ENCODE measurements around the gene BRWD1.

The BRWD1 gene

GRCh38 chr21:39313571-39314142 lies at the start of gene BRWD1:
Gene BRWD1 (minus strand): TSS chr21:39313632. CDS start chr21:39313491, 141 bp downstream.
- Mint-ChIP-seq H3K4me3 (peak within 1 kb of the TSS; percentile 91 to 99), H3K36me3 (peaks cover 10 to 26% of the 10 kb centered on the region in 2 donors), H3K27ac (peak within 1 kb of the TSS; percentile 100), H3K9me3 (no peaks in the 10 kb centered on the region), H3K27me3 (no peaks in the 10 kb centered on the region), H3K4me1 (peaks cover 30 to 64% of the 10 kb centered on the region in 2 donors)
- peak; percentile 66 to 72 for ATAC-seq (replicated peaks)
- peak; percentile 74 for DNase-seq

- Mint-ChIP-seq H3K4me1 (no peaks in the 10 kb centered on the region), H3K27me3 (peaks cover 17 to 26% of the 10 kb centered on the region in 2 donors), H3K4me3 (no peak overlapping the region), H3K27ac (no peak overlapping the region), H3K9me3 (no peaks in the 10 kb centered on the region), H3K36me3 (no peaks in the 10 kb centered on the region)
- no peak for DNase-seq
- no peak for ATAC-seq (replicated peaks)
These were observed 49.3 kb upstream of the BRWD1 start for GRCh38 chr21:39362733-39363132.

GRCh38 chr21:39359382-39359781 lies 46.0 kb upstream of the BRWD1 start:
- ATAC-seq (replicated peaks) = no peak
- H3K27ac Mint-ChIP-seq = no peak overlapping the region
- peaks cover 24 to 38% of the 10 kb centered on the region in 2 donors for H3K27me3 Mint-ChIP-seq
- H3K9me3 Mint-ChIP-seq = no peaks in the 10 kb centered on the region
- no peak for DNase-seq
- no peaks in the 10 kb centered on the region for H3K4me1 Mint-ChIP-seq
- H3K4me3 Mint-ChIP-seq = no peak overlapping the region
- H3K36me3 Mint-ChIP-seq = no peaks in the 10 kb centered on the region

- DNase-seq (no peak), ATAC-seq (replicated peaks) (no peak)
- peaks cover 13 to 17% of the 10 kb centered on the region in 2 donors for H3K27me3 Mint-ChIP-seq
- H3K36me3 Mint-ChIP-seq = peaks cover 0 to 1% of the 10 kb centered on the region in 2 donors
- peaks cover 6 to 14% of the 10 kb centered on the region in 2 donors for H3K4me1 Mint-ChIP-seq
- H3K27ac Mint-ChIP-seq = no peak overlapping the region
- no peak overlapping the region for H3K4me3 Mint-ChIP-seq
- H3K9me3 Mint-ChIP-seq = no peaks in the 10 kb centered on the region
These were observed 39.9 kb upstream of the BRWD1 start for GRCh38 chr21:39353295-39353694.

- peak overlapping the region; percentile 99 for H3K4me3 Mint-ChIP-seq
- ATAC-seq (replicated peaks) (no peak), DNase-seq (no peak)
- peak overlapping the region; percentile 99 for H3K27ac Mint-ChIP-seq
- H3K27me3 Mint-ChIP-seq = peaks cover 12 to 15% of the 10 kb centered on the region in 2 donors
- H3K9me3 Mint-ChIP-seq = no peaks in the 10 kb centered on the region
- H3K4me1 Mint-ChIP-seq = peaks cover 16 to 35% of the 10 kb centered on the region in 2 donors
- H3K36me3 Mint-ChIP-seq = peaks cover 13 to 15% of the 10 kb centered on the region in 2 donors
These were observed 36.9 kb upstream of the BRWD1 start for GRCh38 chr21:39350094-39351005.

GRCh38 chr21:39349211-39350093 lies 36.0 kb upstream of the BRWD1 start:
- peak; percentile 96 for DNase-seq
- no peaks in the 10 kb centered on the region for H3K9me3 Mint-ChIP-seq
- H3K4me1 Mint-ChIP-seq = peaks cover 20 to 41% of the 10 kb centered on the region in 2 donors
- peak overlapping the region; percentile 99 for H3K27ac Mint-ChIP-seq
- H3K36me3 Mint-ChIP-seq = peaks cover 18 to 20% of the 10 kb centered on the region in 2 donors
- ATAC-seq (replicated peaks) = peak; percentile 86 to 90
- H3K27me3 Mint-ChIP-seq = peaks cover 4 to 6% of the 10 kb centered on the region in 2 donors
- H3K4me3 Mint-ChIP-seq = peak overlapping the region; percentile 99

GRCh38 chr21:39348355-39349210 lies 35.2 kb upstream of the BRWD1 start, which contains the start of gene HMGN1:
Gene HMGN1 (minus strand): TSS chr21:39349088. CDS start chr21:39348917, 171 bp downstream.
- DNase-seq = peak; percentile 83
- H3K36me3 Mint-ChIP-seq = peaks cover 18 to 20% of the 10 kb centered on the region in 2 donors
- ATAC-seq (replicated peaks) = peak; percentile 61 to 65

DNA sequence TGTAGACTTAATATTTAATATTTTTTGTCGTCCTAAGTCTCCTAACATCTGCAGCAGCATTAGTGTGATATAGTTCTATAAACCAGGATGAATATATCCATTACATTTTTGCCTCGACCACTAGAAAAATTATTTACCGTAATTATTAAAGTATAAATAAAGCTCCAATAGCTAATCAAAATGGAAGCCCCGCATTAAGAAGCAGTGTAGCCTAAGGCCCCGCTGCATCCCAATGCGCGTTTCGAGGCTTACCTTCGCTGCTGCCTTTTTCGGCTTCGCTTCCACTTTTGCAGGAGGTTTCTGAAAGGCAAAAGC lies 34.6 kb upstream of the BRWD1 start:
- H3K4me3 Mint-ChIP-seq = peak overlapping the region; percentile 87 to 88
- H3K4me1 Mint-ChIP-seq = peaks cover 23 to 41% of the 10 kb centered on the region in 2 donors
- H3K36me3 Mint-ChIP-seq = peaks cover 23 to 25% of the 10 kb centered on the region in 2 donors
- ATAC-seq (replicated peaks) (peak; percentile 2 to 10), DNase-seq (no peak)
- peak overlapping the region; percentile 92 for H3K27ac Mint-ChIP-seq
- no peaks in the 10 kb centered on the region for H3K27me3 Mint-ChIP-seq
- no peaks in the 10 kb centered on the region for H3K9me3 Mint-ChIP-seq

More at GRCh38 chr21:39348355-39349210, 35.2 kb upstream of the BRWD1 start, which contains the start of gene HMGN1:
- peak within 1 kb of the TSS; percentile 99 for H3K4me3 Mint-ChIP-seq
- peak within 1 kb of the TSS; percentile 99 for H3K27ac Mint-ChIP-seq
- H3K27me3 Mint-ChIP-seq = no peaks in the 10 kb centered on the region
- H3K4me1 Mint-ChIP-seq = peaks cover 20 to 41% of the 10 kb centered on the region in 2 donors
- no peaks in the 10 kb centered on the region for H3K9me3 Mint-ChIP-seq

DNA sequence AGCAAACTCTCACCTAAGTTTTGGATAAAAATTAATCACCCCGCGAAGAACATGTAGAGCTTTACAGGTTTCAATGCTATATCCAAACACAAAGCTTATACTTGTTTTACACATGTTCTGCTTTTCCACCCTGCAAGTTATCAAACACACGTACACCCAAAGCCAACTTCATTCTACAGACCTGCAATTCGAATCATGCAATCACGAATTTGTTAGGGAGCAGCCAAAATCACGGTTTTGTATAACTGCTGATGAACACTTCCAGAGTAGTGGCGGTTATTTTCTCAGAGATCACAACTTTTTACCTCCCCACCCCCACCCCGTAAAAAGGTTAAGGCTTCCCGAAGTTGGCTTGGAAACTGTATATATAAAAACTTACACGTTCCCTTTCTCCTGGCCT lies 34.1 kb upstream of the BRWD1 start:
- Mint-ChIP-seq H3K4me3 (peak overlapping the region; percentile 71 to 88), H3K4me1 (peaks cover 23 to 41% of the 10 kb centered on the region in 2 donors), H3K27me3 (no peaks in the 10 kb centered on the region), H3K9me3 (no peaks in the 10 kb centered on the region), H3K36me3 (peaks cover 23 to 26% of the 10 kb centered on the region in 2 donors), H3K27ac (peak overlapping the region; percentile 5)
- ATAC-seq (replicated peaks) (no peak), DNase-seq (no peak)

DNA sequence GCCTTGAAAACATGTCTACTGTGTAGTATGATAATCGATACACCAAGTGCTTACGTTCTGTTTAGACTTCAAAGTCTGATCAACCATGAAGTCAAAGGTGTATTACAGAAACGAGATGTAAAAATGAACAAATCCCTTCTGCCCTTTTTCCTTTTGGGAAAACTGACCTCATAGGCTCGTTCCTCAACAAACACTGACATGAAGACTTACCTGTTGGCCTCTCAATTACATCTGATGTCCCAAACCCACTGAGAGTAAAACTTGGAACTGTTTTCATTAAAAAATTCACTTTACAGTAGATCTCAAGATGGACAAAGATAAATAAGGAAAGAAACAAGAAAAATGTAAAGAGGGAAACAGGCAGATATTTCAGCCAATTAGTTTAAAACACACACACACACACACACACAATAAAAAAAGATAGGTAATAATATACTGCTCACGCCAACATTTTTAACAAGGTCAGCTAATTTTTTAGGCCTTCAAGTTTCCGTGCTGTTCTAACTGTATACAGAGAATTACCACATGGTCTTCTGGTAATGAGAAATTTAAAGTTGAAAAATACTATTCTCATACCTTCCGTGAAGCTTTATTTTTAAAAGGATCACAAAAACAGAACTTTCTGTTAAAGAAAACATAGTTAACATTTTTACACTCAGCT lies 33.4 kb upstream of the BRWD1 start:
- no peak for ATAC-seq (replicated peaks)
- Mint-ChIP-seq H3K4me3 (peak overlapping the region; percentile 47 to 67), H3K36me3 (peaks cover 24 to 29% of the 10 kb centered on the region in 2 donors), H3K27ac (no peak overlapping the region), H3K27me3 (no peaks in the 10 kb centered on the region), H3K9me3 (no peaks in the 10 kb centered on the region), H3K4me1 (peaks cover 23 to 41% of the 10 kb centered on the region in 2 donors)
- DNase-seq = no peak

DNA sequence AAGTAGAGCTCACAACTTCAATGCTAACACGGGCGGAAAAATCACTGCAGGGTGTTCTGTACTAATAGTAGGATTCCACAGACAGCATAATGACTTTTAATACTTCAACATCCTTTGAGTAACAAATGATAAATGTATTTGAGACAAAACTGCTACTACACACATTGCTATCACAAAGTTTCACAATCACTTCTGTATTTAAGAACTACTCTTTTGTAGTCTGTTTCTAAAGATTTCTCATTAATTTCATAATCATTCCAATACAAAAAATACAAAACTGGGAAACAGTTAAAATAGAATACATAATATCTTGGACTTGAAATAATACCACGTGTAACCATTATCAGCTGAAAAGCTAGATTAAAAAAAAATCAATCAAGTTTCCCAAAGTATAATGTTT lies 32.8 kb upstream of the BRWD1 start:
- peak overlapping the region in 1 of 2 donors; percentile 47 for H3K4me3 Mint-ChIP-seq
- H3K4me1 Mint-ChIP-seq = peaks cover 23 to 41% of the 10 kb centered on the region in 2 donors
- no peaks in the 10 kb centered on the region for H3K9me3 Mint-ChIP-seq
- ATAC-seq (replicated peaks) (no peak), DNase-seq (no peak)
- H3K27ac Mint-ChIP-seq = no peak overlapping the region
- peaks cover 25 to 34% of the 10 kb centered on the region in 2 donors for H3K36me3 Mint-ChIP-seq
- H3K27me3 Mint-ChIP-seq = no peaks in the 10 kb centered on the region

DNA sequence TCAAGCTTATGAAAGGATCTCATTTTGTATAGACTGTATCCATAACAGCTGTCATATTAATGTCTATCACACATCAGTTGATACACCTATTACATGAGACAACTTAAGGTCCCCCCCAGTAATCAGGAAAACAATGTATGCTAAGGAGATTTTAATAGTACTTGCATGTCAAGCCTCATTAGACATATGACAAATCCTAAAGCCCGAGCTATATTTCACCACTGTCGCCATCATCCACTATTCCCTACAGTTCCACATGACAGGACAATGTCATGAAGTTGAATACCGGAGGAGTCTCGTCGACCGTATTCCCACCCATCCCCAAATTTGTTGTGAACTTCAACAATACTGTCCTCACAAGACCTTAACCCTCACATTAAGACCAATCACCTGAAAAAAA lies 32.0 kb upstream of the BRWD1 start:
- H3K27me3 Mint-ChIP-seq = no peaks in the 10 kb centered on the region
- no peak for DNase-seq
- no peaks in the 10 kb centered on the region for H3K9me3 Mint-ChIP-seq
- peak overlapping the region in 1 of 2 donors; percentile 13 for H3K4me3 Mint-ChIP-seq
- H3K36me3 Mint-ChIP-seq = peaks cover 28 to 37% of the 10 kb centered on the region in 2 donors
- H3K27ac Mint-ChIP-seq = no peak overlapping the region
- H3K4me1 Mint-ChIP-seq = peaks cover 23 to 39% of the 10 kb centered on the region in 2 donors
- no peak for ATAC-seq (replicated peaks)

- no peak for DNase-seq
- no peak overlapping the region for H3K4me3 Mint-ChIP-seq
- ATAC-seq (replicated peaks) = no peak
- no peaks in the 10 kb centered on the region for H3K27me3 Mint-ChIP-seq
- H3K4me1 Mint-ChIP-seq = peaks cover 20 to 34% of the 10 kb centered on the region in 2 donors
- H3K27ac Mint-ChIP-seq = no peak overlapping the region
- H3K36me3 Mint-ChIP-seq = peaks cover 28 to 37% of the 10 kb centered on the region in 2 donors
- H3K9me3 Mint-ChIP-seq = no peaks in the 10 kb centered on the region
These were observed 31.4 kb upstream of the BRWD1 start for GRCh38 chr21:39344848-39345247.

Measured in stimulated activated naive B cell treated with anti-CD40 and anti-IgM and Interleukin-4, amounts not matched to agents 10 μg/mL and 1 μg/mL and 100 μg/mL, for 72 hours (primary cell).